Uterus (tissue), 4 donors: ENCODE data around the gene EVA1C. TPM values are rescaled to one million over a fixed set of nuclear protein-coding genes. Genes with fewer than 3 reads are reported as not detected.
"Not testable (repeated sequence)": the region's sequence is repeated elsewhere in the genome, so short reads cannot be mapped to it uniquely, and the experiment has no call there.

ENCODE experiments used
- DNase-seq, 2 donors: peaks; one replicate each; pipeline ENCODE4 v3.0.0-alpha.2; 2019 to 2020
- H3K27ac ChIP-seq, 2 donors: fragments of 200-600 bp; sonication (generic); 1 replicate in 1 of 2; 2 replicates in 1 of 2; pipeline ENCODE4 v1.5.1; 2016 to 2018
- H3K27me3 ChIP-seq, 2 donors: fragments of 200-600 bp; sonication (generic); one replicate each; pipeline ENCODE4 v1.5.1; 2018 to 2019; ENCODE audit warnings: control low read depth in 1 of 2
- H3K36me3 ChIP-seq, 2 donors: fragments of 200-600 bp; sonication (generic); one replicate each; pipeline ENCODE4 v1.5.1; 2019; ENCODE audit warnings: control low read depth in 1 of 2
- H3K4me1 ChIP-seq, 2 donors: fragments of 200-600 bp; sonication (generic); one replicate each; pipeline ENCODE4 v1.5.1; 2018 to 2019; ENCODE audit warnings: control low read depth in 1 of 2
- H3K4me3 ChIP-seq, 2 donors: fragments of 200-600 bp; sonication (generic); 1 replicate in 1 of 2; 2 replicates in 1 of 2; pipeline ENCODE4 v1.5.1; 2018 to 2019; ENCODE audit warnings: mild to moderate bottlenecking in 1 of 2
- H3K9me3 ChIP-seq, 2 donors: fragments of 200-600 bp; sonication (generic); one replicate each; pipeline ENCODE4 v1.5.1; 2019; ENCODE audit warnings: control low read depth in 1 of 2
- CTCF ChIP-seq, 4 experiments: fragments of 200-600 bp in 2 of 4; fragments of 450-650 bp in 2 of 4; sonication (generic) in 2 of 4; IDR thresholded peaks; one replicate each; pipeline ENCODE4 v1.5.1; 2016 to 2019; ENCODE audit warnings: antibody characterized with exemption in 4 of 4, mild to moderate bottlenecking in 2 of 4, moderate library complexity in 1 of 4
- POLR2A ChIP-seq, 2 donors: fragments of 450-650 bp; IDR thresholded peaks; one replicate each; pipeline ENCODE4 v1.6.1; 2016; ENCODE audit warnings: antibody characterized with exemption in 2 of 2, mild to moderate bottlenecking in 1 of 2, moderate library complexity in 1 of 2
- intact Hi-C: fragments of 100-400 bp; cut with DNase I; formaldehyde crosslinking; loops from one replicate; pipeline ENCODE4 v1.15.1; 2023; ENCODE audit warnings: low total_unique reads
- total RNA-seq, 4 donors: library from RNA; depleted of rRNA in 3 of 4; stranded (reverse); fragments of >200 nt in 3 of 4; gene quantifications; one replicate each; pipeline versions ENCODE4 v1.1.0 to v1.2.4, GENCODE V29; 2014 to 2023
- donor health status: DM: yes; HTN: yes; CAD: no.

EVA1C gene
- total RNA-seq, 4 donors from 2014 or later: 8.3 to 105 (median 48.7) TPM

DNA sequence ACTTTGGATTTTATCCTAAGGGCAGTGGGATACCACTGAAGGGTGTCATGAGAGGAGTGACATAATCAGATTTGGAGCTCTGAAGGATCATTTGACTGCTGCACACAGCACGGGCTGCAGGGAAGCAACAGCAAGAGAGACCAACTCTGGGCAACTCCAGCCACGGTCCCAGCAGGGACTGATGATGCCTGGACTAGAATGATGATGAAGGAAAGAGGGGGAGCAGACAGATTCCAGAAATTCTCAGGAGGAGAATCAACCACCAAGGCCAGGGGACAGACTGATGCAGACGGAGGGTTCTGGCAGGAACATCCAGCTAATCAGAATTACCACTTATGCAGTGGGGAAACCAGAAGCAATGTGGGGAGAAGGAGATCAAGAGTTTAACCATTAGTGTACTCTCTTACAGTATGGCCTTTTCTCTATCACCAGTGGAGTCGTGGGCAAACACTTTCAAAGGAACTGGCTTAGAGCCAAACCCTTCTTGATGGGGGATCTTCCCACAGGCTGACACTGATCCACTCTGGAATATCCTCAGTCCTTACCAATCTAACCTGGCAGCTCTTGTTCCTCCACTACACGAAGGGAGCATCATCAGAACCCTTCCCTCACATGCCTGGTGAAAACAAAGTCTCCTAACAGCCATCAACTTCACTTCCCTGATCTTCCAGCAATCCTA lies 23.0 kb upstream of the EVA1C start:
- H3K4me1 ChIP-seq: peaks cover 3% of the 10 kb centered on the region in 2 donors
- intact Hi-C loops: loop anchor here (10.0 kb wide), 1 partner anchor 725 kb away; no protein-coding TSS in a partner anchor

DNA sequence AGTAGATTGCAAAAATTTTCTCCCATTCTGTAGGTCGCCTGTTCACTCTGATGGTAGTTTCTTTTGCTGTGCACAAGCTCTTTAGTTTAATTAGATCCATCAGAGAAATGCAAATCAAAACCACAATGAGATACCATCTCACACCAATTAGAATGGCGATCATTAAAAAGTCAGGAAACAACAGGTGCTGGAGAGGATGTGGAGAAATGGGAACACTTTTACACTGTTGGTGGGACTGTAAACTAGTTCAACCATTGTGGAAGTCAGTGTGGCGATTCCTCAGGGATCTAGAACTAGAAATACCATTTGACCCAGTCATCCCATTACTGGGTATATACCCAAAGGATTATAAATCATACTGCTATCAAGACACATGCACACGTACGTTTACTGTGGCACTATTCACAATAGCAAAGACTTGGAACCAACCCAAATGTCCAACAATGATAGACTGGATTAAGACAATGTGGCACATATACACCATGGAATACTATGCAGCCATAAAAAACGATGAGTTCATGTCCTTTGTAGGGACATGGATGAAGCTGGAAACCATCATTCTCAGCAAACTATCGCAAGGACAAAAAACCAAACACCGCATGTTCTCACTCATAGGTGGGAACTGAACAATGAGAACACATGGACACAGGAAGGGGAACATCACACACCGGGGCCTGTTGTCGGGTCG lies 21.8 kb upstream of the EVA1C start:
- not testable (repeated sequence) for H3K27ac ChIP-seq, DNase-seq, H3K27me3 ChIP-seq, H3K36me3 ChIP-seq, H3K4me3 ChIP-seq, H3K9me3 ChIP-seq, H3K4me1 ChIP-seq
- intact Hi-C loops: loop anchor here (10.0 kb wide), 1 partner anchor 726 kb away; no protein-coding TSS in a partner anchor

More for the DNA sequence above, 23.0 kb upstream of the EVA1C start:
- DNase-seq: no peak
- Histone ChIP-seq H3K27ac (no peak overlapping the region), H3K9me3 (no peaks in the 10 kb centered on the region), H3K36me3 (no peaks in the 10 kb centered on the region), H3K4me3 (no peak overlapping the region), H3K27me3 (no peaks in the 10 kb centered on the region)
- TF ChIP-seq POLR2A (IDR thresholded peaks at IDR 0.05) (no peak), CTCF (IDR thresholded peaks at IDR 0.05) (no peak)

DNA sequence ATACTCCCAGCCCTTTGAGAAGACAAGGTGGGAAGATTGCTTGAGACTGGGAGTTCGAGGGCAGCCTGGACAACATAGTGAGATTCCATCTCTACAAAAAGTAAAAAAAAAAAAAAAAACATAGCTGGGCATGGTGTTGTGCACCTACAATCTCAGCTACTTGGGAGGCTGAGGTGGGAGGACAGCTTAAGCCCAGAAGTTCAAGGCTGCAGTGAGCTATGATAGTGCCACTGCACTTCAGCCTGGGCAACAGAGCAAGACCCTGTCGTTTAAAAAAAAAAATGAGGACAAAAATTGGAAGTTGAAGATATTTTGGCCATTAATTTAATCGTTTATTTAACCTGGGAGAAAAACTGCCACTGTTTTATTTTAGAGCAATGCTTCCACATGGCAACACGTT lies 20.8 kb upstream of the EVA1C start:
- intact Hi-C loops: loop anchor here (10.0 kb wide), 1 partner anchor 727 kb away; no protein-coding TSS in a partner anchor
- H3K4me3 ChIP-seq: peak overlapping the region; percentile 82 to 96

GRCh38 chr21:32392299-32392879 lies 20.1 kb upstream of the EVA1C start:
- Histone ChIP-seq H3K36me3 (no peaks in the 10 kb centered on the region), H3K27me3 (no peaks in the 10 kb centered on the region), H3K9me3 (no peaks in the 10 kb centered on the region), H3K27ac (peak overlapping the region in 1 of 2 donors; percentile 45), H3K4me3 (peak overlapping the region; percentile 82 to 96), H3K4me1 (peaks cover 3% of the 10 kb centered on the region in 2 donors)
- intact Hi-C loops: loop anchor here (10.0 kb wide), 1 partner anchor 728 kb away; no protein-coding TSS in a partner anchor
- no peak for DNase-seq
- no peak for TF ChIP-seq CTCF (IDR thresholded peaks at IDR 0.05)
- no peak for TF ChIP-seq POLR2A (IDR thresholded peaks at IDR 0.05)

More for the DNA sequence above, 20.8 kb upstream of the EVA1C start:
- DNase-seq: no peak
- H3K27me3 ChIP-seq: no peaks in the 10 kb centered on the region
- peaks cover 3% of the 10 kb centered on the region in 2 donors for H3K4me1 ChIP-seq
- H3K27ac ChIP-seq: no peak overlapping the region
- no peak for TF ChIP-seq POLR2A (IDR thresholded peaks at IDR 0.05)
- TF ChIP-seq CTCF (IDR thresholded peaks at IDR 0.05): no peak
- no peaks in the 10 kb centered on the region for H3K36me3 ChIP-seq
- H3K9me3 ChIP-seq: no peaks in the 10 kb centered on the region

DNA sequence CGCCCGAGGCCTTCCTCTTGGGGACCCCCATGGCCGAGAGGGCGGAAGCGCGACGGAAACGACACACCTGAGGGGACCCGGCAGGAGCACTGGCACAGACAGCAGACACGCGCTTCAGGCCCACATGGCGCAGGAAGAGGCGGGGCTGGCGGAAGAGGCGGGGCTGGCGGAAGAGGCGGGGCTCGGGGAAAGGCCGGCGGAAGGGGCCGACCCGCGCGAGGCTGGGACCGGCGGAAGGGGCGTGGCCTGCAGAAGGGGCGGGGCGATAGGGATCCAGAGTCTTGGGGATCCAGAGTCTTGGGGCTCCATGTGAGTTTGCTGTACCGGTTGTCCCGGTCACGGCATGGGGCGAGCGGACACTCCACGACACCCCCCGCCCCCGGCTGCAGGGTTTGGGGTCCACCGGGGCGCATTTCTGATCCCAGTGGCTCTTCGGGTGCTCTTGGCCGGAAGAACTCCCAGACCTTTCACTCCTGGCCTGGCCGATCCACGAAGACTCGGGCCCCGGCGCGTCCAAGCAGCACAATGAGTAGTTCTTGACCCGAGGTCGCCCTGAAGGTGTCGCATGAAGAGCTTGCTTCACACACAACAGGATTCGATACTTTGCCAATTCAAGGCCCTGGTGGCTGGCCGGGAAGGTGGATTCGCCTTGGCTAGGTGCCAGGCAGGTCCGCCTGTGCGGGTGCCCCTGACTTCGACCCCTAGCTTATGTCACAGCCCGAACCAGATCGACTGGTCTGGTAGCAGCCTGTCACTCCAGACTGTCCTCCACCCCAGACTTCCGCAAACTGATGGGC lies 19.4 kb upstream of the EVA1C start, which contains the start of gene URB1:
URB1 (minus strand) TSS at position 133 of the 797 bp plus-strand sequence; CDS start at position 31, 102 bp downstream.
- H3K9me3 ChIP-seq: no peaks in the 10 kb centered on the region
- H3K27ac ChIP-seq: peak within 1 kb of the TSS; percentile 75 to 81
- intact Hi-C loops: loop anchor here (10.0 kb wide), 1 partner anchor 728 kb away; no protein-coding TSS in a partner anchor
- no peaks in the 10 kb centered on the region for H3K36me3 ChIP-seq
- no peak for TF ChIP-seq CTCF (IDR thresholded peaks at IDR 0.05)
- TF ChIP-seq POLR2A (IDR thresholded peaks at IDR 0.05): peak; percentile 77 to 84
- H3K27me3 ChIP-seq: no peaks in the 10 kb centered on the region
- H3K4me1 ChIP-seq: peaks cover 3% of the 10 kb centered on the region in 2 donors
- DNase-seq: peak; percentile 91 to 96
- H3K4me3 ChIP-seq: peak within 1 kb of the TSS; percentile 82 to 96
